ENCODE measurements around the gene DPH2. TPM values are rescaled to one million over a fixed set of nuclear protein-coding genes. Genes with fewer than 3 reads are reported as not detected.

Gene DPH2
- total RNA-seq, 1 donor from 2014 or later: 31.9 TPM

DNA sequence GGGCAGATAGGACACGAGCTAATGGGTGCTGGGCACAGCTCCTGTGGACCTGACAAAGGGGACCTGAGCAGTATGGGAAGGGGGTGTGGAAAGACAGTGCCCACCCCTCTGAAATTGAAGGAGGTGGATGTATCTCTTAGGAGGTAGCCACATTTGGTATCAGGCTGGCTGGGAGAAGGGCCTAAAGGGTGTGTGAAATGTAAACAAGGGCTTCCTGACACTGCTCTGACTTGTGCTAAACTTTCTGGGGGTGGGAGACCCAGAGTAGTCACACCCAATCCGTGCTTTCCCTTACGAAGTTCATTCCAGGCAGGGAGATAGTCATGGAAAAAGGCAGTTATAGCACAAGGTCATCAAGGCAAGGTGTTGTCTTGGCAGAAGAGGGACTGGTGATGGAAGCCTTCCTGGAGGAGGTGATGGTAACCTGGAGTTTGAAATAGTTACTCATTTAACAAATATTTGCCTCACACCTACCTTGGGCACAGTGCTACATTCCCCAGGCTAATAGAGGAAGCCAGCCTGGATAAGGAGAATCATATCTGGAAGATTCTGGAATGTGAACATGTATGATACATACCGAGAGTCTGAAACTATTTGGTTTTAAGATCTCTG, 16.3 kb downstream of the DPH2 start:
- FAIRE-seq (peak; percentile 18), DNase-seq (ENCODE audit: low read depth) (peak; percentile 74)
- no peak overlapping the region for H3K4me3 ChIP-seq (ENCODE audit: low read depth, low read length)
- no peaks in the 10 kb centered on the region for H3K27me3 ChIP-seq (ENCODE audit: control insufficient read depth, insufficient read depth, low read length)
- peaks cover 17% of the 10 kb centered on the region for H3K36me3 ChIP-seq (ENCODE audit: control insufficient read depth, insufficient read depth, low read length)
- TF ChIP-seq, protein P1, sequence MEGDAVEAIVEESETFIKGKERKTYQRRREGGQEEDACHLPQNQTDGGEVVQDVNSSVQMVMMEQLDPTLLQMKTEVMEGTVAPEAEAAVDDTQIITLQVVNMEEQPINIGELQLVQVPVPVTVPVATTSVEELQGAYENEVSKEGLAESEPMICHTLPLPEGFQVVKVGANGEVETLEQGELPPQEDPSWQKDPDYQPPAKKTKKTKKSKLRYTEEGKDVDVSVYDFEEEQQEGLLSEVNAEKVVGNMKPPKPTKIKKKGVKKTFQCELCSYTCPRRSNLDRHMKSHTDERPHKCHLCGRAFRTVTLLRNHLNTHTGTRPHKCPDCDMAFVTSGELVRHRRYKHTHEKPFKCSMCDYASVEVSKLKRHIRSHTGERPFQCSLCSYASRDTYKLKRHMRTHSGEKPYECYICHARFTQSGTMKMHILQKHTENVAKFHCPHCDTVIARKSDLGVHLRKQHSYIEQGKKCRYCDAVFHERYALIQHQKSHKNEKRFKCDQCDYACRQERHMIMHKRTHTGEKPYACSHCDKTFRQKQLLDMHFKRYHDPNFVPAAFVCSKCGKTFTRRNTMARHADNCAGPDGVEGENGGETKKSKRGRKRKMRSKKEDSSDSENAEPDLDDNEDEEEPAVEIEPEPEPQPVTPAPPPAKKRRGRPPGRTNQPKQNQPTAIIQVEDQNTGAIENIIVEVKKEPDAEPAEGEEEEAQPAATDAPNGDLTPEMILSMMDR (IDR thresholded peaks at IDR 0.05; ENCODE audit: insufficient read depth, low read length, severe bottlenecking): no peak

- Histone ChIP-seq H3K27me3 (ENCODE audit: control insufficient read depth, insufficient read depth, low read length) (no peaks in the 10 kb centered on the region), H3K4me3 (ENCODE audit: low read depth, low read length) (no peak overlapping the region), H3K36me3 (ENCODE audit: control insufficient read depth, insufficient read depth, low read length) (peaks cover 14% of the 10 kb centered on the region)
- TF ChIP-seq, protein P1 (IDR thresholded peaks at IDR 0.05; ENCODE audit: insufficient read depth, low read length, severe bottlenecking): peak; percentile 34
- DNase-seq (ENCODE audit: low read depth) (no peak), FAIRE-seq (no peak)
These were observed 16.9 kb downstream of the DPH2 start for GRCh38 chr1:43986712-43987111.

DNA sequence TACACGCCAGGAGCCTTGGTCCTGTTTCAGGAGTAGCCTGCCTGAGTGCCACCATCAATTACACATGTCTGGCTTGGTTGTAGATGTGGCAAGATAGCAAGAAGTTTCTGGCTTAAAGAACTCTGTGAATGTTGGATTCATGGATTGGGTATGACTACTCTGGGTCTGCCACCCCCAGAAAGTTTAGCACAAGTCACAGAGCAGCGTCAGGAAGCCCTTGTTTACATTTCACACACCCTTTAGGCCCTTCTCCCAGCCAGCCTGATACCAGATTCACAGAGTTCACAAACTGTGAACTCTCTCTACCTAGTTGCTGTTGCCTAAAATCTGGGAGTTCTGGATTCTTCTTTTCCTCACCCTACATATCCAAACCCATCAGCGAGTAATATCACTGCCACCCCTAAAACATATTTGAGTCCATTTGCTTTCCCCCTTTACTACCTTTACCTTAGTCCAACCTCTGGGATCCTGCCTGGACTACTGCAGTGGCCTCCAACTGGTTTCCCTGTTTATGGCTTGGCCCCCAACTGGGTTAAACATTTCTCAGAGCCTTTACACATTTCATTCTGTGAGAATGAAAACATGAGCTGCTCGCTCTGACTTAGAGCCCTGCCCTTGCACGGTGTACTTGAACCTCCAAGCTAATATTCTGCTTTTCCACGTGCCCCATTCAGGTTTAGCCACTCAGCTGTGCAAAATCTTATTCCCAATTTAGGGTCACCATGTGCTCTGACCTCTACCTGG, 17.5 kb downstream of the DPH2 start:
- TF ChIP-seq, protein P1 (IDR thresholded peaks at IDR 0.05; ENCODE audit: insufficient read depth, low read length, severe bottlenecking): no peak
- DNase-seq (ENCODE audit: low read depth) (peak; percentile 62), FAIRE-seq (peak; percentile 50)
- Histone ChIP-seq H3K36me3 (ENCODE audit: control insufficient read depth, insufficient read depth, low read length) (peaks cover 8% of the 10 kb centered on the region), H3K4me3 (ENCODE audit: low read depth, low read length) (no peak overlapping the region), H3K27me3 (ENCODE audit: control insufficient read depth, insufficient read depth, low read length) (no peaks in the 10 kb centered on the region)

GRCh38 chr1:43990271-43991199, 20.7 kb downstream of the DPH2 start:
- DNase-seq (ENCODE audit: low read depth): no peak
- Histone ChIP-seq H3K36me3 (ENCODE audit: control insufficient read depth, insufficient read depth, low read length) (peaks cover under 1% of the 10 kb centered on the region), H3K4me3 (ENCODE audit: low read depth, low read length) (peak overlapping the region; percentile 62), H3K27me3 (ENCODE audit: control insufficient read depth, insufficient read depth, low read length) (no peaks in the 10 kb centered on the region)
- TF ChIP-seq, protein P1 (IDR thresholded peaks at IDR 0.05; ENCODE audit: insufficient read depth, low read length, severe bottlenecking): peak; percentile 11
- FAIRE-seq: no peak

- TF ChIP-seq, protein P1 (IDR thresholded peaks at IDR 0.05; ENCODE audit: insufficient read depth, low read length, severe bottlenecking): no peak
- FAIRE-seq: no peak
- no peak for DNase-seq (ENCODE audit: low read depth)
- H3K4me3 ChIP-seq (ENCODE audit: low read depth, low read length): peak overlapping the region; percentile 62
- H3K36me3 ChIP-seq (ENCODE audit: control insufficient read depth, insufficient read depth, low read length): no peaks in the 10 kb centered on the region
- H3K27me3 ChIP-seq (ENCODE audit: control insufficient read depth, insufficient read depth, low read length): no peaks in the 10 kb centered on the region
These were observed 21.3 kb downstream of the DPH2 start for GRCh38 chr1:43991200-43991475.
